Caco-2 (cell line): ENCODE data around the gene KLLN. TPM values are rescaled to one million over a fixed set of nuclear protein-coding genes. Genes with fewer than 3 reads are reported as not detected.

ENCODE experiments used
- BruUV-seq: library from RNA; stranded (reverse); fragments of 400-500 nt; replicated peaks from 2 replicates; lab custom pipeline; 2021; lab: Mats Ljungman, UMichigan
- CTCF ChIA-PET: fragments of 300-600 bp; sonication (Branson Sonifier 250); formaldehyde crosslinking; loops from one replicate; lab custom pipeline; 2022; ENCODE audit warnings: antibody characterized with exemption; lab: Charles Lee
- POLR2A ChIA-PET: fragments of 300-600 bp; sonication (Branson Sonifier 250); formaldehyde crosslinking; loops from one replicate; lab custom pipeline; 2022; ENCODE audit warnings: antibody characterized with exemption; lab: Charles Lee
- DNase-seq, 2 experiments: peaks; one replicate each; pipeline versions ENCODE4 v3.0.0 to v3.0.0-alpha.2; 2020 to 2022
- H3K27me3 ChIP-seq: replicated peaks from 2 replicates; pipeline ENCODE4 v1.6.0; 2011; ENCODE audit warnings: low read length; ENCODE audit not compliant: control insufficient read depth, insufficient read depth
- H3K36me3 ChIP-seq: 2 replicates; pipeline ENCODE4 v1.5.1; 2011; ENCODE audit warnings: low read length; ENCODE audit not compliant: control insufficient read depth, insufficient read depth
- H3K4me1 ChIP-seq: fragments of 250-450 bp; sonication (Bioruptor Pico); 2 replicates; pipeline ENCODE4 v1.5.1; 2020; ENCODE audit warnings: mild to moderate bottlenecking
- H3K4me3 ChIP-seq: 2 replicates; pipeline ENCODE4 v1.5.1; 2011; ENCODE audit warnings: low read depth, mild to moderate bottlenecking, control low read depth, low read length
- H3K9me3 ChIP-seq: fragments of 250-450 bp; sonication (Bioruptor Pico); 2 replicates; pipeline ENCODE4 v1.5.1; 2020; ENCODE audit warnings: mild to moderate bottlenecking, moderate library complexity
- H3K27ac Mint-ChIP-seq: one replicate; pipeline ENCODE4 v1.8.0; 2022; ENCODE audit warnings: mixed read lengths; ENCODE audit not compliant: unreplicated experiment
- H3K27me3 Mint-ChIP-seq: one replicate; pipeline ENCODE4 v1.8.0; 2022; ENCODE audit warnings: mixed read lengths; ENCODE audit not compliant: insufficient read depth, unreplicated experiment
- H3K36me3 Mint-ChIP-seq: one replicate; pipeline ENCODE4 v1.8.0; 2022; ENCODE audit warnings: mild to moderate bottlenecking, mixed read lengths; ENCODE audit not compliant: insufficient read depth, unreplicated experiment
- H3K4me1 Mint-ChIP-seq: one replicate; pipeline ENCODE4 v1.8.0; 2022; ENCODE audit warnings: low read depth, mixed read lengths; ENCODE audit not compliant: unreplicated experiment
- H3K4me3 Mint-ChIP-seq: one replicate; pipeline ENCODE4 v1.8.0; 2022; ENCODE audit warnings: mild to moderate bottlenecking, moderate library complexity, mixed read lengths; ENCODE audit not compliant: unreplicated experiment
- H3K9me3 Mint-ChIP-seq: one replicate; pipeline ENCODE4 v1.8.0; 2022; ENCODE audit warnings: mixed read lengths; ENCODE audit not compliant: unreplicated experiment
- CTCF ChIP-seq, 2 experiments: fragments of 200-600 bp in 1 of 2; IDR thresholded peaks; 1 replicate in 1 of 2; 2 replicates in 1 of 2; pipeline versions ENCODE4 v1.5.1 to v1.8.0; 2011 to 2022; ENCODE audit warnings: antibody characterized with exemption in 1 of 2, control low read depth in 1 of 2, inconsistent platforms in 1 of 2, low read depth in 1 of 2, low read length in 1 of 2, mild to moderate bottlenecking in 1 of 2, moderate library complexity in 1 of 2; ENCODE audit not compliant: insufficient read depth in 1 of 2, severe bottlenecking in 1 of 2, unreplicated experiment in 1 of 2
- intact Hi-C: fragments of 100-400 bp; cut with micrococcal nuclease; formaldehyde crosslinking; loops from one replicate; pipeline ENCODE4 v1.10.0; 2022; ENCODE audit not compliant: unreplicated experiment
- total RNA-seq: library from RNA; stranded (reverse); gene quantifications from 2 replicates; pipeline ENCODE4 v1.2.3, GENCODE V29; 2022

Gene KLLN
- total RNA-seq, 1 experiment from 2014 or later, result 1.2 TPM

DNA sequence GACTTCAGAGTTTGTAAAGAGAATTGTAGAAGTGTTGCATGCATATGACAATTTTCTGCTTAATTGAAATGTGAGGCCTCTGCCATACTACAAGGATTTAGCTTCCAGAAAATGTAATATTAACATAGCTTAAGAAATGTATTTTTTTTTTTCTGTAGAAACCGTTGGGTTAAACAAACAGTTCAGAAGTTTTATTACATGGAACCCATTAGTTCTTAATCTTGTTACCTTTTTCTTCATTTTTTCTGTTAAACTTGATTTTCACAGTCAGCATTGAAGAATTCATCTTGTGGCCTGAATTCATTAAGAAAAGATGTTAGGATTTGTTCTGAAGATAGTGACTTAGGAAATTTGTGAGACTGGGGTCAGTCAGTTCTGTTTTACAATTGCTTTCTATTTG lies 4.9 kb upstream of the KLLN start:
- DNase-seq, result no peak
- Mint-ChIP-seq H3K9me3 (no peaks in the 10 kb centered on the region), H3K4me3 (no peak overlapping the region), H3K27ac (no peak overlapping the region), H3K4me1 (peaks cover 13% of the 10 kb centered on the region), H3K36me3 (peaks cover 11% of the 10 kb centered on the region), H3K27me3 (no peaks in the 10 kb centered on the region)
- H3K36me3 ChIP-seq, result no peaks in the 10 kb centered on the region
- no peaks in the 10 kb centered on the region for H3K27me3 ChIP-seq
- H3K9me3 ChIP-seq, result no peaks in the 10 kb centered on the region
- BruUV-seq, result no TSS peak
- H3K4me3 ChIP-seq, result no peak overlapping the region
- ChIA-PET CTCF (no interaction called here), POLR2A (no interaction called here)
- peaks cover 21% of the 10 kb centered on the region; the same call in 1 of the 2 replicates for H3K4me1 ChIP-seq
- intact Hi-C loops, result no loop called here
- no peak for TF ChIP-seq CTCF (IDR thresholded peaks at IDR 0.05; ENCODE audit: insufficient read depth in 1 of 2, low read depth in 1 of 2, low read length in 1 of 2, severe bottlenecking in 1 of 2, unreplicated experiment in 1 of 2)

- Histone ChIP-seq H3K4me3 (no peak overlapping the region; the same call in 1 of the 2 replicates), H3K4me1 (peaks cover 21% of the 10 kb centered on the region; the same call in 1 of the 2 replicates), H3K9me3 (no peaks in the 10 kb centered on the region), H3K36me3 (no peaks in the 10 kb centered on the region), H3K27me3 (no peaks in the 10 kb centered on the region)
- Mint-ChIP-seq H3K9me3 (no peaks in the 10 kb centered on the region), H3K27me3 (no peaks in the 10 kb centered on the region), H3K4me1 (peaks cover 13% of the 10 kb centered on the region), H3K4me3 (no peak overlapping the region), H3K36me3 (peaks cover 18% of the 10 kb centered on the region), H3K27ac (no peak overlapping the region)
- POLR2A ChIA-PET, result no interaction called here
- DNase-seq, result no peak
- BruUV-seq, result no TSS peak
- CTCF ChIA-PET, result no interaction called here
- no peak for TF ChIP-seq CTCF (IDR thresholded peaks at IDR 0.05; ENCODE audit: insufficient read depth in 1 of 2, low read depth in 1 of 2, low read length in 1 of 2, severe bottlenecking in 1 of 2, unreplicated experiment in 1 of 2)
- intact Hi-C loops, result no loop called here
Observed at GRCh38 chr10:87867453-87867852, 4.1 kb upstream of the KLLN start.

DNA sequence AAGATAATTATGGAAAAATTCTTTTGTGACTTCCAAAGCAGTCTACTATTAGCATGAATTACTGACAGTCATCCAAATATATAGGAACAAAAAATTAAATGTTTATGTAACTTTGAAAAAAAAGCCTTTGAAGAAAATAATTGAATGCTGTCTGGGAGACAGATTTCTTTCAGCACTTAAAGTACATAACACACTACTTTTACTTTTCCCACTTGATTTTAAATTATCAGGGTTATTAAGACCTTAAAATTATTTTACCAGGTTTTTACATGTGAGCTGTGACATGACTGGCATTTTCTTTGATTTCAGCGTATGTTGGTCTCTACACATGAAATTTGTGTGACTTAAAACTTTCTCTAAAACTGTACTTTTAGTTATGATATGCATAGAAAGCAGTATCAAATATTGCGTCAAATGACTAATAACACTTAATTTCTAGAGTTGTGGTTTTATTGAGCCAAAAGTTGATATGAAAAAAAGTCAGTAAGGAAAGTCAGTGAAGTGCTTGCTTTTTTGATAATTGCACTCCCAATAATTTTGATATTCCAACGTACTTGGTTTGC lies 3.2 kb upstream of the KLLN start:
- H3K9me3 Mint-ChIP-seq, result no peaks in the 10 kb centered on the region
- POLR2A ChIA-PET, result no interaction called here
- no peak for DNase-seq

More for the DNA sequence above, 3.2 kb upstream of the KLLN start:
- no peaks in the 10 kb centered on the region for H3K36me3 ChIP-seq
- Mint-ChIP-seq H3K27ac (no peak overlapping the region), H3K4me3 (peak overlapping the region; percentile 97), H3K4me1 (peaks cover 15% of the 10 kb centered on the region), H3K36me3 (peaks cover 27% of the 10 kb centered on the region), H3K27me3 (no peaks in the 10 kb centered on the region)
- H3K27me3 ChIP-seq, result no peaks in the 10 kb centered on the region
- peak overlapping the region; percentile 69 for H3K4me3 ChIP-seq
- no TSS peak for BruUV-seq
- no peaks in the 10 kb centered on the region for H3K9me3 ChIP-seq
- H3K4me1 ChIP-seq, result peaks cover 21% of the 10 kb centered on the region; the same call in 1 of the 2 replicates
- intact Hi-C loops, result no loop called here
- CTCF ChIA-PET, result no interaction called here
- TF ChIP-seq CTCF (IDR thresholded peaks at IDR 0.05; ENCODE audit: insufficient read depth in 1 of 2, low read depth in 1 of 2, low read length in 1 of 2, severe bottlenecking in 1 of 2, unreplicated experiment in 1 of 2), result no peak
